ENCODE data around the gene PEAK1.

- no peak for TF ChIP-seq CTCF (IDR thresholded peaks at IDR 0.05)
- no peak for TF ChIP-seq POLR2A (IDR thresholded peaks at IDR 0.05)
Measured at GRCh38 chr15:77140220-77140619, 279.7 kb downstream of the PEAK1 start.
